ENCODE measurements around the gene TRAM2.

The TRAM2 gene

DNA sequence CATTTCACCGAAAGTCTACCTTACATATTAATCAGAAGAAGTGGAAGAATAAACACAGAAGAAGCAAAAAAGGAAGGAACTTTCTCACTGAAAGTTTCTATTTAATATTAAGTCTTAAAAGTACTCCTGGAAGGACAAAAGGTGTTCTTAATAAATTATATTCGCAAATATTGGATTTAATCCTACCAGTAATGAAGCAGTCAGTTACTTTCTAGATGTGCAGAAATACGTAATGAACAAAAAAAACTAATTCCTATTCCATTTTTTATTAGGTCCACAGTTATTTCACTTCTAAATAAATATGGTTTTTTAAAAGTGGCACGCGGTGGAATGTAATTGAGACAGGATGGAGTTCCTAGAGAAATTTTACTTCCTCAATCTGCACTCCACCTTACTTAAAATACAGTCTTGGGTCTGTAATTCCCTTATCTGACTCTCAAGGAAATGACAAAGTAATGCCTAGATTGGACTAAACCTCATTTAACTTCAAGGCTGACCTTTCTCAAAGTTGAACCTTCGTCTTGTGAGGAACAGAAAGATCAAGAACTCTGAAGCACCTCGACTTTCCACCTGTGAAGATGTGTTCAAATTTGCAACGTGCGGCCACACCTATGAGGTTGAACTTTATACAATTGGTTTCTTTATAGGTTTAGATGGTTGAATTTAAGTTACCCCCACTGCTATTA lies 1.1 kb upstream of the TRAM2 start:
- no peak for TF ChIP-seq EZH2phosphoT487 (IDR thresholded peaks at IDR 0.05; ENCODE audit: borderline replicate concordance)
- no peak for TF ChIP-seq CTCF (conservative IDR thresholded peaks at IDR 0.05; ENCODE audit: low read length)
- no peaks in the 10 kb centered on the region for H3K9me3 ChIP-seq (ENCODE audit: insufficient read depth, low read depth, low read length)
- peak overlapping the region; percentile 56; the same call in 1 of the 2 replicates for H2AFZ ChIP-seq (ENCODE audit: low read length)
- peaks cover 35% of the 10 kb centered on the region for H3K4me1 ChIP-seq (ENCODE audit: insufficient read depth, low read length, poor library complexity, severe bottlenecking)
- no peaks in the 10 kb centered on the region for H3K9me2 ChIP-seq (replicated peaks; ENCODE audit: low read depth, low read length)
- H4K20me1 ChIP-seq (ENCODE audit: insufficient read depth, low read length, poor library complexity, severe bottlenecking), result peaks cover 31% of the 10 kb centered on the region
- peaks cover 37% of the 10 kb centered on the region for H3K79me2 ChIP-seq (ENCODE audit: insufficient read depth, low read length)
- peak overlapping the region; percentile 74 for H3K4me3 ChIP-seq (ENCODE audit: low read length, poor library complexity, severe bottlenecking)
- no peaks in the 10 kb centered on the region for H3K36me3 ChIP-seq (ENCODE audit: insufficient read depth, low read length)
- peak overlapping the region; percentile 63 for H3K4me2 ChIP-seq (ENCODE audit: low read depth, low read length, poor library complexity, severe bottlenecking)
- H3K27me3 ChIP-seq (ENCODE audit: insufficient read depth, low read length, poor library complexity, severe bottlenecking), result no peaks in the 10 kb centered on the region
- H3K9ac ChIP-seq (ENCODE audit: low read depth, low read length, poor library complexity, severe bottlenecking), result peak overlapping the region; percentile 73
- no peaks in the 10 kb centered on the region for H3F3A ChIP-seq (ENCODE audit: low read depth)

GRCh38 chr6:52576392-52577021 lies 353 bp downstream of the TRAM2 start:
- Histone ChIP-seq H2AFZ (ENCODE audit: low read length) (peak overlapping the region; percentile 59; the same call in 1 of the 2 replicates), H3K9me3 (ENCODE audit: insufficient read depth, low read depth, low read length) (no peaks in the 10 kb centered on the region), H3F3A (ENCODE audit: low read depth) (no peaks in the 10 kb centered on the region), H3K79me2 (ENCODE audit: insufficient read depth, low read length) (peaks cover 51% of the 10 kb centered on the region), H3K9ac (ENCODE audit: low read depth, low read length, poor library complexity, severe bottlenecking) (peak overlapping the region; percentile 87), H3K4me3 (ENCODE audit: low read length, poor library complexity, severe bottlenecking) (peak overlapping the region; percentile 88), H3K4me1 (ENCODE audit: insufficient read depth, low read length, poor library complexity, severe bottlenecking) (peaks cover 48% of the 10 kb centered on the region), H3K27me3 (ENCODE audit: insufficient read depth, low read length, poor library complexity, severe bottlenecking) (no peaks in the 10 kb centered on the region), H3K36me3 (ENCODE audit: insufficient read depth, low read length) (no peaks in the 10 kb centered on the region), H3K9me2 (replicated peaks; ENCODE audit: low read depth, low read length) (no peaks in the 10 kb centered on the region), H4K20me1 (ENCODE audit: insufficient read depth, low read length, poor library complexity, severe bottlenecking) (peaks cover 44% of the 10 kb centered on the region), H3K4me2 (ENCODE audit: low read depth, low read length, poor library complexity, severe bottlenecking) (peak overlapping the region; percentile 95)
- TF ChIP-seq EZH2phosphoT487 (IDR thresholded peaks at IDR 0.05; ENCODE audit: borderline replicate concordance) (no peak), CTCF (conservative IDR thresholded peaks at IDR 0.05; ENCODE audit: low read length) (peak; percentile 80)

- TF ChIP-seq EZH2phosphoT487 (IDR thresholded peaks at IDR 0.05; ENCODE audit: borderline replicate concordance) (no peak), CTCF (conservative IDR thresholded peaks at IDR 0.05; ENCODE audit: low read length) (no peak)
- Histone ChIP-seq H3K4me1 (ENCODE audit: insufficient read depth, low read length, poor library complexity, severe bottlenecking) (peaks cover 53% of the 10 kb centered on the region), H3K27me3 (ENCODE audit: insufficient read depth, low read length, poor library complexity, severe bottlenecking) (no peaks in the 10 kb centered on the region), H3K4me3 (ENCODE audit: low read length, poor library complexity, severe bottlenecking) (peak overlapping the region; percentile 88), H3K4me2 (ENCODE audit: low read depth, low read length, poor library complexity, severe bottlenecking) (peak overlapping the region; percentile 95), H3K9ac (ENCODE audit: low read depth, low read length, poor library complexity, severe bottlenecking) (peak overlapping the region; percentile 87), H3F3A (ENCODE audit: low read depth) (no peaks in the 10 kb centered on the region), H4K20me1 (ENCODE audit: insufficient read depth, low read length, poor library complexity, severe bottlenecking) (peaks cover 49% of the 10 kb centered on the region), H3K9me2 (replicated peaks; ENCODE audit: low read depth, low read length) (no peaks in the 10 kb centered on the region), H3K9me3 (ENCODE audit: insufficient read depth, low read depth, low read length) (no peaks in the 10 kb centered on the region), H3K36me3 (ENCODE audit: insufficient read depth, low read length) (no peaks in the 10 kb centered on the region), H2AFZ (ENCODE audit: low read length) (no peak overlapping the region), H3K79me2 (ENCODE audit: insufficient read depth, low read length) (peaks cover 56% of the 10 kb centered on the region)
These were observed 837 bp downstream of the TRAM2 start for GRCh38 chr6:52576054-52576391.
